GM19324 (cell line): ENCODE measurements around the gene ADAMTS17.

ENCODE experiments used
- ATAC-seq: cut with Tn5 transposase; IDR thresholded peaks from one replicate; pipeline ENCODE4 v1.9.1; 2021; ENCODE audit warnings: mild to moderate bottlenecking, moderate library complexity; ENCODE audit not compliant: unreplicated experiment, low FRiP score

The ADAMTS17 gene

GRCh38 chr15:100034191-100034590 lies 307.6 kb downstream of the ADAMTS17 start:
- no peak for ATAC-seq

DNA sequence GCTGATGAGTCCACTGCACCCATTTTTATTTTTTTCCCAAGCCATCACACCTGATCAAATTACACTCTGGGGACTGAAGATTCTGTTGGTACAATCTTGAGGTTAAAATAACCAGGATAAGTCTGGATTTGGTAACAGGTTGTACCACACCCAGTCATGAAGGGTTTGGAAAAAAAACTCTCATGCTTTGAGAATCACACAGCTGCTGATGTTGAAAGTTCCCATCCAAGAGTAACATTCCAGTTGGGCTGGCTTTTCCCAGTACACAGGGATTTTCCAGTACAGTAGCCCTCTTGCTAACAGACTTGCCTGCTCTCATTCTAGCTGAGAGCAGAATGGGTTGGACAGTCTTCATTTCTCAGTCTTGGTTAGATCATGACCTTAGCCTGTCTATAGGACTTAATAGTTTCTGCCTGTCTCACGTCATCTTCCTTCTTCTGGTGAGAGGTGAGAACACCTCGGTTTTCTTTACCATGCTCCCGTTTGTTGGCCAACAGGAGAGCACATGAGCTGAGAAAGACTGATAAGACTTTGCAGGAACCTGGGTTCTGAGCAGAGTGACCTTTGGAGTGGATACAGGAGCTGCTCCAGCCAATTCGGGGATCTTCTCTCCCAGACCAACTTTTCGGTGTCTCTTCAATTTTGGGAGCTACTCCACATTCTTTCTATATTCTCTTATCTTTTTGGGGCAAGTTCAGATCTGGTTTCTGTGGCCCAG lies 308.5 kb downstream of the ADAMTS17 start:
- no peak for ATAC-seq

GRCh38 chr15:100032358-100033085 lies 309.3 kb downstream of the ADAMTS17 start:
- no peak for ATAC-seq

GRCh38 chr15:100031665-100032357 lies 310.0 kb downstream of the ADAMTS17 start:
- ATAC-seq: no peak

DNA sequence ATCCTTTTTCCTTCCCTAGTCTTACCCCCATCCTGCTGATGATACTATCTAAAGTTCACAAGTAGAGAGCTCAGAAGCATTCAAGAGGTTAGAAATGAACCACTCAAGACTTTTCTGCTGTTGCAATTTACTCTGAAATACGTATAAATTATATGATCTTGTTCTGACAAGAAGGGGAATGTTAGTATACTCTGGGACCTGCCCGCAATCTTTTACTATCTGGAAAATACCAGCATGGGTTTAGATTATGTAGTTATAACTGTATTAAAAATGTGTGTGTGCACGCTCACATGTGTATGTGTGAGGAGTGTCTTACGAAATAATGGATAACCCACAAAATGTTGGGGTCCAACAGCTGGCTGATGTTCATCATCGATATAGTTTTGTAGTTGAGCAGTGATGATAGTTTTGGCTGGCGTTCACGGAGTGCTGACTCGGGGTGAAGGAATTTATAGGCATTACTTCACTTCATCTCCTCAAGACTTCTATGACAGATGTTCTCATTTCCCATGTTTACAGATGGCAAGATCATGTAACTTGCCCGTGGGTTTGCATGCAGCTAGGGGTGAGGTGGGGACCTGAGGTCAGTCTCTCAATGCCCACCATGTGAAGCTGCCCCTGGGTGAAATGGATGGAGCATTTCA lies 311.1 kb downstream of the ADAMTS17 start:
- no peak for ATAC-seq

DNA sequence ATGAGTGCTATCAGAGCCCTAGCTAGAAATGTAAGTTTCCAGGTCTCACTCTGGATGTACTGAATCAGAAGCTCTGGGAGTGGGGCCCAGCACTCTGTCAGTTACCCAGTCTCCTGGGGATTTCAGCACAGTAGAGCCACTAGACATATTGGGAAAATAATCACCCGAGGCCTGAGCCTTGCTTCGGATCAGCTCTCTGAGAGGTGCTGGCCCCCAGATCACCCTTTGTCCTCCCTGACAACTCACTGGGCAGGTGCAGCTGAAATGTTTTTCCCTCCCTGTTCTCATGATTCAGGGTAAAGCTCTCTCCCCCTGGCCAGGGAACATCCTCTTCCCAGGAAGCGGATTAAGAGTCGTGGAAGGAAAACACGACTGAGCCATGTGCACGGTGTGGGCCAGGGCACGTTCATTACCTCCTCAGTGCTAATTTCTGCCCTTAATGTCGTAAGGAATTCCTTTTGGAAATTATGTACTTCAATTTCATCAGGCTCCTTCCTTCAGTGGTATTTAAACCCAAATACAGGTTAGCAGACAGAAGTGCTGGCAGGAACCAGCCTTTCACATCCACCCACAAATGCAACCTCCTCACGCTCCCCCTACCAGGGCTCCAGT lies 311.8 kb downstream of the ADAMTS17 start:
- no peak for ATAC-seq

- no peak for ATAC-seq
Observed at GRCh38 chr15:100029045-100029444, 312.7 kb downstream of the ADAMTS17 start.

- no peak for ATAC-seq
Observed at GRCh38 chr15:100026041-100026440, 315.7 kb downstream of the ADAMTS17 start.

- no peak for ATAC-seq
Observed at GRCh38 chr15:100022806-100023205, 319.0 kb downstream of the ADAMTS17 start.

GRCh38 chr15:100022391-100022790 lies 319.4 kb downstream of the ADAMTS17 start:
- no peak for ATAC-seq

DNA sequence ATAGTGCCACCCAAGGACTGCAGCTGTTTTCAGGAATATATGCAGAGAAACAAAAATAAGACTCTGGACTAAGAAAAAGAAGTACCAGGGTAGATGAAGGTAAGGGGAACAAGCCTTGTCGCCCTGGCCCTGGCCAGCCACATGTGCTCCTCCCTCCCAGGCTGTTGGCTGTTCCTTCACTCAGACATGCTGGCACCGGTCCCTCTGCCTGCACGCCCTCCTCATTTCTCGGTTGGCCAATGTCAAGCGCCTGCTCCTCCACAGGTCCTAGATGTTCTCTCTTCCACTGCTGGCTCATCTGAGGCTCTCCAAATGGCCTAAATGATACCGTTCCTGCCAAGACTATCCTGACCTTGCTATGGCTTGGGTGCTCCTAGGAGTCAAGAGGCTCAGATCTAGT lies 320.1 kb downstream of the ADAMTS17 start:
- no peak for ATAC-seq

- ATAC-seq: no peak
Observed at GRCh38 chr15:100020614-100021013, 321.2 kb downstream of the ADAMTS17 start.

GRCh38 chr15:100020189-100020588 lies 321.6 kb downstream of the ADAMTS17 start:
- ATAC-seq: no peak

DNA sequence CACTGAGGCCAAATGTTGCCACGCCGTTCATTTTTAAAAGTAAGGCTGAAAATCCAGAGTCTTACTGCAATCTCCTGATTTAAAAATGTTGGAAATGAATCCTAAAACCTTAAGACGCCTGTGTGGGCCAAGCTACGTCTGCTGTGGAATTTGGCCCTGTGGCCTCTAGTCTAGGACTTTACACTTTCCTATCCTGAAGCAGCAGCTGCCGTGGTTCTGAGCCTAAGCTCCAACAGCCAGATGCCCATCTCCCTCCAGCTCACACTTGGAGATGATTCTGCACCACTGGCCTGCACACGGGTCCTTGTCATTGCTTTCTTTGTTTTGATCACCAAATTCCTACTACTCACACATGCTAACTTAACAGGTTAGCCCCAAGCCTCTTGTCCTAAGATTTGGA lies 322.2 kb downstream of the ADAMTS17 start:
- ATAC-seq: no peak

- no peak for ATAC-seq
Observed at GRCh38 chr15:100018191-100018590, 323.6 kb downstream of the ADAMTS17 start.

DNA sequence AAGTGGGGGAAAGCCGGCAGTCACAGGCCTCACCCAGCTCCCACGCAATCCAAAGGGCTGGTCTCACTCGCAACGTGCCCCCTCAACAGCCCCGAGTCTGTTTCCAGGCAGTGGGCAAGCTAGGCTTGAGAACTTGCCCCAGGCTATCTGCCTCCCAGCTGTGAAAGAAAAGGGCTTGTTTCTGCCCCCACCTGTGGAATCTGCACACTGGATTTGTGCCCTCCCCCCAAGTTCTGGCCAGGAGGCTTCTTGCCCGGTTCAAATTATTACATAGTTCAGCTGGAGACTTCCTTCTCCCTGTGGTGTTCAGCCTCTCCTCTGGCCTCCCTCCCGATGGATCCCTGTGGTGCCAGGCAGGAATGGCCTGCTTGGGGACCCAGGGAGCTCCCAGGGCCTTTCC lies 324.6 kb downstream of the ADAMTS17 start:
- ATAC-seq: no peak

DNA sequence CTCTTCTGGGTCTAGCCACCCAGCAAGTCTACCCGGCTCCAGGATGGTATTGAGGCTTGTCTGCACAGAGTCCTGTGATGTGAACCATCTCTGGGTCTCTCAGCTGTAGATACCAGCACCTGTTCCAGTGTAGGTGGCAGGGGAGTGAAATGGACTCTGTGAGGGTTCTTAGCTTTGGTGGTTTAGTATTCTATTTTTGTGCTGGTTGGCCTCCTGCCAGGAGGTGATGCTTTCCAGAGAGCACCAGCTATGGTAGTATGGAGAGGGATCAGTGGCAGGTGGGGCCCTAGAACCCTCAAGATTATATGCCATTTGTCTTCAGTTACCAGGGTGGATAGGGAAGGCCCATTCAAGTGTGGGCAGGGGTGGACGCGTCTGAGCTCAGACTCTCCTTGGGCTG lies 325.1 kb downstream of the ADAMTS17 start:
- ATAC-seq: no peak

- no peak for ATAC-seq
Observed at GRCh38 chr15:100011235-100011634, 330.5 kb downstream of the ADAMTS17 start.

- no peak for ATAC-seq
Observed at GRCh38 chr15:100009372-100009771, 332.4 kb downstream of the ADAMTS17 start.

- ATAC-seq: no peak
Observed at GRCh38 chr15:100008258-100008657, 333.5 kb downstream of the ADAMTS17 start.

DNA sequence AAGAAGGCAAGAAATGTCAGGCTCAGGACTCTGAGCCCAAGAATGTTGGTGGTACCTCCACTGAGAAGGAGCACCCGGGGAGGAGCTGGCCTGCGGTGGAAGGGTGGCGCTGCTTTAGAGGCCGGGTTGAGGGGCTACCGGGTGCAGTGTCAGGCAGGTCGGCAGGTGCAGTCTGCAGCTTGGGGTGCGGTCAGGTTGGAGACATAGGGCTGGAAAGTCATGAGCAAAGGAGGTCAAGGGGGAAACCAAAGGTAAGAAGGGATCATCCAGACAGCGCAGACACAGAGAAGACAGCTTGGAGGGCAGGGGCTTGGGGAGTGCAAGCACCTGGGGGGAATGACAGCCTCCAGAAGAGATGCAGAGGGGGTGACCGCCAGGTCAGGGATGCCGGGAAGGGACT lies 334.2 kb downstream of the ADAMTS17 start:
- ATAC-seq: no peak
